Measurements from ENCODE around the gene OR51D1. TPM values are rescaled to one million over a fixed set of nuclear protein-coding genes. Genes with fewer than 3 reads are reported as not detected.

Gene OR51D1
- total and polyA plus RNA-seq, 2 donors (not counting 1 experiment from before 2014, with no cell fraction given), result not detected

- H3K4me2 ChIP-seq (ENCODE audit: extremely low read depth, insufficient read depth, low read length), result no peak overlapping the region
- no peak overlapping the region for H3K9ac ChIP-seq (ENCODE audit: insufficient read depth, low read length)
- H2AFZ ChIP-seq (ENCODE audit: low read length), result no peak overlapping the region
- no peaks in the 10 kb centered on the region for H4K20me1 ChIP-seq (ENCODE audit: control insufficient read depth, extremely low read depth, insufficient read depth, low read length)
- TF ChIP-seq EZH2 (IDR thresholded peaks at IDR 0.05; ENCODE audit: low read length, missing control alignments) (no peak), CTCF (conservative IDR thresholded peaks at IDR 0.05 in 1 of 2, IDR thresholded peaks at IDR 0.05 in 1 of 2; ENCODE audit: low read depth in 1 of 2, low read length in 2 of 2) (no peak)
- no peaks in the 10 kb centered on the region for H3K36me3 ChIP-seq (ENCODE audit: control insufficient read depth, insufficient read depth, low read length)
- H3K27ac ChIP-seq (ENCODE audit: insufficient read depth, low read length), result no peak overlapping the region
- DNase-seq (ENCODE audit: low read depth in 2 of 2), result no peak
- no peak overlapping the region for H3K4me3 ChIP-seq (replicated peaks in 1 of 4; ENCODE audit: control extremely low read depth in 1 of 4, insufficient read depth in 1 of 4, low read depth in 3 of 4, low read length in 4 of 4)
- no peaks in the 10 kb centered on the region for H3K27me3 ChIP-seq (ENCODE audit: control insufficient read depth, insufficient read depth, low read length)
- no peaks in the 10 kb centered on the region for H3K4me1 ChIP-seq (ENCODE audit: control insufficient read depth, extremely low read depth, insufficient read depth, low read length)
- no peaks in the 10 kb centered on the region for H3K9me3 ChIP-seq (ENCODE audit: control insufficient read depth, insufficient read depth, low read depth, low read length)
- no peaks in the 10 kb centered on the region for H3K79me2 ChIP-seq (ENCODE audit: control insufficient read depth, insufficient read depth, low read length)
Observed at GRCh38 chr11:4664786-4665185, 27.5 kb downstream of the OR51D1 start.

GRCh38 chr11:4665424-4665823, 28.1 kb downstream of the OR51D1 start:
- no peak overlapping the region for H3K4me3 ChIP-seq (replicated peaks in 1 of 4; ENCODE audit: control extremely low read depth in 1 of 4, insufficient read depth in 1 of 4, low read depth in 3 of 4, low read length in 4 of 4)
- H3K9ac ChIP-seq (ENCODE audit: insufficient read depth, low read length), result no peak overlapping the region
- no peaks in the 10 kb centered on the region for H4K20me1 ChIP-seq (ENCODE audit: control insufficient read depth, extremely low read depth, insufficient read depth, low read length)
- DNase-seq (ENCODE audit: low read depth in 2 of 2), result peak in 1 of 2 donors; percentile 18
- no peaks in the 10 kb centered on the region for H3K9me3 ChIP-seq (ENCODE audit: control insufficient read depth, insufficient read depth, low read depth, low read length)
- no peaks in the 10 kb centered on the region for H3K4me1 ChIP-seq (ENCODE audit: control insufficient read depth, extremely low read depth, insufficient read depth, low read length)
- no peak overlapping the region for H3K4me2 ChIP-seq (ENCODE audit: extremely low read depth, insufficient read depth, low read length)
- H3K27me3 ChIP-seq (ENCODE audit: control insufficient read depth, insufficient read depth, low read length), result no peaks in the 10 kb centered on the region
- no peaks in the 10 kb centered on the region for H3K36me3 ChIP-seq (ENCODE audit: control insufficient read depth, insufficient read depth, low read length)
- H3K79me2 ChIP-seq (ENCODE audit: control insufficient read depth, insufficient read depth, low read length), result no peaks in the 10 kb centered on the region
- H2AFZ ChIP-seq (ENCODE audit: low read length), result no peak overlapping the region
- TF ChIP-seq EZH2 (IDR thresholded peaks at IDR 0.05; ENCODE audit: low read length, missing control alignments) (no peak), CTCF (conservative IDR thresholded peaks at IDR 0.05 in 1 of 2, IDR thresholded peaks at IDR 0.05 in 1 of 2; ENCODE audit: low read depth in 1 of 2, low read length in 2 of 2) (no peak)
- no peak overlapping the region for H3K27ac ChIP-seq (ENCODE audit: insufficient read depth, low read length)

GRCh38 chr11:4671741-4672140, 34.5 kb downstream of the OR51D1 start:
- Histone ChIP-seq H3K9me3 (ENCODE audit: control insufficient read depth, insufficient read depth, low read depth, low read length) (no peaks in the 10 kb centered on the region), H3K79me2 (ENCODE audit: control insufficient read depth, insufficient read depth, low read length) (no peaks in the 10 kb centered on the region), H4K20me1 (ENCODE audit: control insufficient read depth, extremely low read depth, insufficient read depth, low read length) (no peaks in the 10 kb centered on the region), H3K36me3 (ENCODE audit: control insufficient read depth, insufficient read depth, low read length) (no peaks in the 10 kb centered on the region), H2AFZ (ENCODE audit: low read length) (no peak overlapping the region), H3K27ac (ENCODE audit: insufficient read depth, low read length) (no peak overlapping the region), H3K4me2 (ENCODE audit: extremely low read depth, insufficient read depth, low read length) (no peak overlapping the region), H3K4me1 (ENCODE audit: control insufficient read depth, extremely low read depth, insufficient read depth, low read length) (peaks cover 3% of the 10 kb centered on the region), H3K4me3 (replicated peaks in 1 of 4; ENCODE audit: control extremely low read depth in 1 of 4, insufficient read depth in 1 of 4, low read depth in 3 of 4, low read length in 4 of 4) (no peak overlapping the region), H3K9ac (ENCODE audit: insufficient read depth, low read length) (no peak overlapping the region), H3K27me3 (ENCODE audit: control insufficient read depth, insufficient read depth, low read length) (no peaks in the 10 kb centered on the region)
- no peak for TF ChIP-seq EZH2 (IDR thresholded peaks at IDR 0.05; ENCODE audit: low read length, missing control alignments)
- no peak for TF ChIP-seq CTCF (conservative IDR thresholded peaks at IDR 0.05 in 1 of 2, IDR thresholded peaks at IDR 0.05 in 1 of 2; ENCODE audit: low read depth in 1 of 2, low read length in 2 of 2)
- DNase-seq (ENCODE audit: low read depth in 2 of 2), result no peak
